HepG2 (cell line): ENCODE results near the gene PDE9A. TPM values are rescaled to one million over a fixed set of nuclear protein-coding genes. Genes with fewer than 3 reads are reported as not detected.
A peak's percentile ranks its signal among the peaks of the same experiment; 100 is the strongest.

ENCODE experiments used
- ARID3A ChIP-seq: IDR thresholded peaks from 2 replicates; pipeline ENCODE4 v1.6.1; 2012; ENCODE audit warnings: low read depth, low read length, improper control_type of control experiment
- HMGXB4 ChIP-seq, 2 experiments: sonication (generic) in 1 of 2; formaldehyde crosslinking in 1 of 2; IDR thresholded peaks; 2 replicates each; pipeline versions ENCODE4 v1.4.0 to v1.6.1; 2018 to 2020; ENCODE audit warnings: missing genetic modification reagents in 2 of 2, borderline replicate concordance in 1 of 2, low read depth in 1 of 2, mild to moderate bottlenecking in 1 of 2, missing biosample characterization in 1 of 2
- HOXA3 ChIP-seq: sonication (generic); formaldehyde crosslinking; IDR thresholded peaks from 2 replicates; pipeline ENCODE4 v1.5.0; 2020; ENCODE audit warnings: missing genetic modification reagents
- LRRFIP1 ChIP-seq: sonication (generic); formaldehyde crosslinking; conservative IDR thresholded peaks from 2 replicates; pipeline ENCODE4 v1.4.0; 2020; ENCODE audit warnings: missing genetic modification reagents
- UBTF ChIP-seq: sonication (generic); formaldehyde crosslinking; IDR thresholded peaks from 2 replicates; pipeline ENCODE4 v1.4.0; 2020; ENCODE audit warnings: mild to moderate bottlenecking, missing genetic modification reagents
- ZFP41 ChIP-seq: sonication (generic); formaldehyde crosslinking; IDR thresholded peaks from 2 replicates; pipeline ENCODE4 v1.4.0; 2020; ENCODE audit warnings: mild to moderate bottlenecking, missing genetic modification reagents, borderline replicate concordance
- ZFP91 ChIP-seq: sonication (generic); formaldehyde crosslinking; IDR thresholded peaks from 2 replicates; pipeline ENCODE4 v1.9.0; 2022; ENCODE audit warnings: missing genetic modification reagents, mild to moderate bottlenecking, borderline replicate concordance
- ZGPAT ChIP-seq: IDR thresholded peaks from 2 replicates; pipeline ENCODE4 v1.6.1; 2016; ENCODE audit warnings: mild to moderate bottlenecking
- ZNF354B ChIP-seq: sonication (generic); formaldehyde crosslinking; IDR thresholded peaks from 2 replicates; pipeline ENCODE4 v1.8.0; 2022; ENCODE audit warnings: mild to moderate bottlenecking, missing genetic modification reagents
- ZNF362 ChIP-seq: sonication (generic); formaldehyde crosslinking; IDR thresholded peaks from 2 replicates; pipeline ENCODE4 v1.4.0; 2020; ENCODE audit warnings: missing genetic modification reagents, mild to moderate bottlenecking, borderline replicate concordance
- ZNF431 ChIP-seq: sonication (generic); formaldehyde crosslinking; IDR thresholded peaks from 2 replicates; pipeline ENCODE4 v1.9.0; 2022; ENCODE audit warnings: missing genetic modification reagents, low read depth, mild to moderate bottlenecking, borderline replicate concordance
- ZNF740 ChIP-seq: sonication (generic); formaldehyde crosslinking; IDR thresholded peaks from 2 replicates; pipeline ENCODE4 v1.4.0; 2020; ENCODE audit warnings: missing genetic modification reagents
- ZSCAN21 ChIP-seq: sonication (generic); formaldehyde crosslinking; IDR thresholded peaks from 2 replicates; pipeline ENCODE4 v1.8.0; 2022; ENCODE audit warnings: mild to moderate bottlenecking, missing genetic modification reagents, moderate library complexity, borderline replicate concordance
- ZSCAN31 ChIP-seq: sonication (generic); formaldehyde crosslinking; IDR thresholded peaks from 2 replicates; pipeline ENCODE4 v1.5.0; 2020; ENCODE audit warnings: low read depth, mild to moderate bottlenecking, missing genetic modification reagents
- polyA plus RNA-seq, 8 experiments: library from polyadenylated mRNA; depleted of rRNA in 3 of 8; stranded (reverse) in 7 of 8; unstranded in 1 of 8; fragments of >200 nt; fragmentation: Illumina TruSeq in 4 of 8; extraction: Trizol in 4 of 8; gene quantifications; 2 replicates each; pipeline versions ENCODE4 v1.2.1 to v1.2.3, GENCODE V29; 2011 to 2016; ENCODE audit warnings: low read depth in 4 of 8, missing spikeins in 1 of 8, mixed read lengths in 1 of 8; ENCODE audit not compliant: insufficient read depth in 1 of 8
- total RNA-seq, 5 experiments: library from RNA; depleted of rRNA; stranded (reverse); fragments of >200 nt; fragmentation: Illumina TruSeq; extraction: Trizol; gene quantifications; 2 replicates each; pipeline ENCODE4 v1.2.3, GENCODE V29; 2016; ENCODE audit warnings: low read depth in 1 of 5

The PDE9A gene
- total and polyA plus RNA-seq, 2 of the 13 experiments (the other 11 are each of a cell fraction or from before 2014, with no cell fraction given), result 4.6 to 19.7 TPM

- TF ChIP-seq ZNF362 (CRISPR knock-in tag), result peak; percentile 40; the same call in 1 of the 2 replicates
- TF ChIP-seq HOXA3 (CRISPR knock-in tag), result peak; percentile 81
- peak; percentile 57; the same call in 1 of the 2 replicates for TF ChIP-seq ZGPAT
- TF ChIP-seq LRRFIP1 (CRISPR knock-in tag), result no peak
- peak; percentile 26; the same call in 1 of the 2 replicates for TF ChIP-seq UBTF (CRISPR knock-in tag)
- TF ChIP-seq ZFP91 (CRISPR knock-in tag), result no peak
- no peak for TF ChIP-seq ZNF740 (CRISPR knock-in tag)
- no peak for TF ChIP-seq HMGXB4 (CRISPR knock-in tag; IDR thresholded peaks at IDR 0.05; ENCODE audit: borderline replicate concordance in 1 of 2, low read depth in 1 of 2)
- no peak for TF ChIP-seq ZNF354B (CRISPR knock-in tag)
- no peak; the same call in 1 of the 2 replicates for TF ChIP-seq ARID3A
- TF ChIP-seq ZNF431 (CRISPR knock-in tag), result no peak
- TF ChIP-seq ZSCAN21, result no peak
- TF ChIP-seq ZFP41 (CRISPR knock-in tag), result no peak
- no peak for TF ChIP-seq ZSCAN31
These were observed 58.2 kb downstream of the PDE9A start (continued) for GRCh38 chr21:42711667-42712066.
